OCI-LY1 (cell line): Measurements from ENCODE around the gene DGCR6L.
"Not testable (repeated sequence)": the region's sequence is repeated elsewhere in the genome, so short reads cannot be mapped to it uniquely, and the experiment has no call there.

Experiments used
- H2AFZ ChIP-seq: fragments of 200-600 bp; sonication (generic), shearing (Covaris generic); 2 replicates; pipeline ENCODE4 v1.6.0; 2014; ENCODE audit warnings: antibody characterized with exemption, mild to moderate bottlenecking, low read length
- H3F3A ChIP-seq: fragments of 200-600 bp; sonication (generic), shearing (Covaris generic); 2 replicates; pipeline ENCODE4 v1.6.0; 2014; ENCODE audit warnings: mild to moderate bottlenecking, antibody characterized with exemption, low read length, moderate library complexity; ENCODE audit not compliant: insufficient read depth
- H3K27ac ChIP-seq: fragments of 200-600 bp; sonication (generic); 2 replicates; pipeline ENCODE4 v1.5.1; 2014; ENCODE audit warnings: low read length, mixed run types, mild to moderate bottlenecking, low read depth; ENCODE audit not compliant: poor library complexity, severe bottlenecking
- H3K27me3 ChIP-seq: fragments of 200-600 bp; sonication (generic); 2 replicates; pipeline ENCODE4 v1.6.0; 2014; ENCODE audit warnings: antibody characterized with exemption, mild to moderate bottlenecking, low read length, moderate library complexity; ENCODE audit not compliant: insufficient read depth
- H3K36me3 ChIP-seq: fragments of 200-600 bp; sonication (generic); 2 replicates; pipeline ENCODE4 v1.6.1; 2014; ENCODE audit warnings: mild to moderate bottlenecking, antibody characterized with exemption, low read length, moderate library complexity, mixed read lengths; ENCODE audit not compliant: insufficient read depth
- H3K4me1 ChIP-seq: fragments of 200-600 bp; sonication (generic); 2 replicates; pipeline ENCODE4 v1.5.1; 2014; ENCODE audit warnings: mild to moderate bottlenecking, low read length, moderate library complexity; ENCODE audit not compliant: insufficient read depth, severe bottlenecking
- H3K4me2 ChIP-seq: fragments of 200-600 bp; sonication (generic), shearing (Covaris generic); 2 replicates; pipeline ENCODE4 v1.6.1; 2014; ENCODE audit warnings: low read length
- H3K4me3 ChIP-seq: fragments of 200-600 bp; sonication (generic); 2 replicates; pipeline ENCODE4 v1.5.1; 2014; ENCODE audit warnings: low read length, low read depth, mild to moderate bottlenecking, mixed read lengths; ENCODE audit not compliant: poor library complexity, severe bottlenecking
- H3K79me2 ChIP-seq: fragments of 200-600 bp; shearing (Covaris generic); 2 replicates; pipeline ENCODE4 v1.6.1; 2016; ENCODE audit warnings: mixed run types, low read length, mixed read lengths; ENCODE audit not compliant: insufficient read depth
- H3K9ac ChIP-seq: fragments of 200-600 bp; sonication (generic), shearing (Covaris generic); 2 replicates; pipeline ENCODE4 v1.6.1; 2014; ENCODE audit warnings: mild to moderate bottlenecking, low read length, mixed read lengths
- H3K9me2 ChIP-seq: fragments of 200-600 bp; sonication (generic), shearing (Covaris generic); 2 replicates; pipeline ENCODE4 v1.6.1; 2014; ENCODE audit warnings: low read depth, mild to moderate bottlenecking, low read length, mixed read lengths
- H3K9me3 ChIP-seq: fragments of 200-600 bp; shearing (Covaris generic); 2 replicates; pipeline ENCODE4 v1.6.1; 2014; ENCODE audit warnings: low read length, mixed read lengths
- H4K20me1 ChIP-seq: fragments of 200-600 bp; sonication (generic), shearing (Covaris generic); 2 replicates; pipeline ENCODE4 v1.6.0; 2016; ENCODE audit warnings: mild to moderate bottlenecking, low read length; ENCODE audit not compliant: insufficient read depth
- CTCF ChIP-seq: fragments of 200-600 bp; sonication (generic), shearing (Covaris generic); IDR thresholded peaks from 2 replicates; pipeline ENCODE4 v1.5.1; 2017; ENCODE audit warnings: mild to moderate bottlenecking, antibody characterized with exemption, low read length, moderate library complexity, mixed read lengths
- EZH2 ChIP-seq: fragments of 200-600 bp; sonication (generic), shearing (Covaris generic); IDR thresholded peaks from 2 replicates; pipeline ENCODE4 v1.8.0; 2017; ENCODE audit warnings: borderline replicate concordance, mixed run types, mild to moderate bottlenecking, antibody characterized with exemption, low read length, moderate library complexity, mixed read lengths

DGCR6L gene

GRCh38 chr22:20272700-20273099 is 47.2 kb downstream of the DGCR6L start:
- Histone ChIP-seq H3K27me3 (0 out of 2 replicates have a peak, but pooled peaks cover 4% of the 10 kb centered on the region), H3K27ac (no peak overlapping the region), H3K4me2 (no peak overlapping the region), H3F3A (no peaks in the 10 kb centered on the region), H3K36me3 (no peaks in the 10 kb centered on the region), H3K9me3 (no peaks in the 10 kb centered on the region), H2AFZ (no peak overlapping the region), H3K79me2 (no peaks in the 10 kb centered on the region), H3K9ac (no peak overlapping the region), H3K4me3 (no peak overlapping the region), H3K9me2 (no peaks in the 10 kb centered on the region), H4K20me1 (no peaks in the 10 kb centered on the region), H3K4me1 (no peaks in the 10 kb centered on the region)
- TF ChIP-seq CTCF (no peak), EZH2 (no peak)

GRCh38 chr22:20272174-20272573 is 47.7 kb downstream of the DGCR6L start:
- no peak overlapping the region for H3K27ac ChIP-seq
- H2AFZ ChIP-seq = no peak overlapping the region
- H3K79me2 ChIP-seq = no peaks in the 10 kb centered on the region
- H3K4me1 ChIP-seq = no peaks in the 10 kb centered on the region
- H3K36me3 ChIP-seq = no peaks in the 10 kb centered on the region
- no peaks in the 10 kb centered on the region for H3K9me3 ChIP-seq
- no peak overlapping the region for H3K4me3 ChIP-seq
- no peak overlapping the region for H3K4me2 ChIP-seq
- H3K9me2 ChIP-seq = no peaks in the 10 kb centered on the region
- no peak for TF ChIP-seq EZH2
- no peak for TF ChIP-seq CTCF
- no peak overlapping the region for H3K9ac ChIP-seq
- no peaks in the 10 kb centered on the region for H4K20me1 ChIP-seq
- 0 out of 2 replicates have a peak, but pooled peaks cover 4% of the 10 kb centered on the region for H3K27me3 ChIP-seq
- no peaks in the 10 kb centered on the region for H3F3A ChIP-seq

GRCh38 chr22:20271114-20271994 is 48.5 kb downstream of the DGCR6L start:
- H2AFZ ChIP-seq = no peak overlapping the region
- H3K36me3 ChIP-seq = no peaks in the 10 kb centered on the region
- 0 out of 2 replicates have a peak, but pooled peaks cover 4% of the 10 kb centered on the region for H3K27me3 ChIP-seq
- H3K9me2 ChIP-seq = no peaks in the 10 kb centered on the region
- no peaks in the 10 kb centered on the region for H3K9me3 ChIP-seq
- TF ChIP-seq CTCF (no peak), EZH2 (no peak)
- no peak overlapping the region for H3K4me2 ChIP-seq
- H3K4me3 ChIP-seq = no peak overlapping the region
- no peaks in the 10 kb centered on the region for H3F3A ChIP-seq
- H4K20me1 ChIP-seq = no peaks in the 10 kb centered on the region
- H3K4me1 ChIP-seq = no peaks in the 10 kb centered on the region
- no peak overlapping the region for H3K27ac ChIP-seq
- no peak overlapping the region for H3K9ac ChIP-seq
- H3K79me2 ChIP-seq = no peaks in the 10 kb centered on the region

- H4K20me1 ChIP-seq, H3K27me3 ChIP-seq, H3K36me3 ChIP-seq, H3K4me3 ChIP-seq, H3K27ac ChIP-seq, H3K9ac ChIP-seq, H3K4me1 ChIP-seq, H2AFZ ChIP-seq, H3K9me3 ChIP-seq, H3K79me2 ChIP-seq, H3K4me2 ChIP-seq, H3F3A ChIP-seq, H3K9me2 ChIP-seq: not testable (repeated sequence)
Measured at GRCh38 chr22:20270190-20271113, 49.4 kb downstream of the DGCR6L start.

- H3K79me2 ChIP-seq, H3K4me3 ChIP-seq, H3K9me3 ChIP-seq, H4K20me1 ChIP-seq, H3K9me2 ChIP-seq, H3K4me2 ChIP-seq, H3K27ac ChIP-seq, H2AFZ ChIP-seq, H3K36me3 ChIP-seq, H3F3A ChIP-seq, H3K4me1 ChIP-seq, H3K9ac ChIP-seq, H3K27me3 ChIP-seq: not testable (repeated sequence)
Measured at GRCh38 chr22:20269673-20270072, 50.2 kb downstream of the DGCR6L start.
